Thoracic aorta (tissue), 2 donors: ENCODE data around the gene NFKB2. TPM values are rescaled to one million over a fixed set of nuclear protein-coding genes. Genes with fewer than 3 reads are reported as not detected.

Experiments
- ATAC-seq: fragments of 150-250 bp; one replicate; pipeline ENCODE4 v1.8.0; 2017; ENCODE audit warnings: low read depth; ENCODE audit not compliant: insufficient number of reproducible peaks, low FRiP score
- DNase-seq: peaks from one replicate; pipeline ENCODE4 v3.0.0-alpha.2; 2020; ENCODE audit warnings: low spot score
- H3K27ac ChIP-seq, 2 donors: fragments of 200-600 bp; sonication (generic); 1 replicate in 1 of 2; 2 replicates in 1 of 2; pipeline ENCODE4 v1.5.1; 2016; ENCODE audit warnings: mild to moderate bottlenecking in 2 of 2, moderate library complexity in 2 of 2
- H3K27me3 ChIP-seq: fragments of 200-600 bp; sonication (generic); replicated peaks from 2 replicates; pipeline ENCODE4 v1.6.0; 2016; ENCODE audit warnings: mild to moderate bottlenecking; ENCODE audit not compliant: insufficient read depth
- H3K36me3 ChIP-seq: fragments of 200-600 bp; sonication (generic); one replicate; pipeline ENCODE4 v1.5.1; 2016
- H3K4me1 ChIP-seq, 2 donors: fragments of 200-600 bp; sonication (generic); 1 replicate in 1 of 2; 2 replicates in 1 of 2; pipeline versions ENCODE4 v1.5.1 to v1.6.0; 2016; ENCODE audit warnings: low read depth in 2 of 2, mild to moderate bottlenecking in 1 of 2; ENCODE audit not compliant: control insufficient read depth in 1 of 2
- H3K4me3 ChIP-seq: fragments of 200-600 bp; sonication (generic); 2 replicates; pipeline ENCODE4 v1.5.1; 2016; ENCODE audit warnings: mild to moderate bottlenecking
- H3K9me3 ChIP-seq: fragments of 200-600 bp; sonication (generic); 2 replicates; pipeline ENCODE4 v1.5.1; 2016
- CTCF ChIP-seq: fragments of 200-600 bp; sonication (generic); IDR thresholded peaks from one replicate; pipeline ENCODE4 v1.5.1; 2019; ENCODE audit warnings: antibody characterized with exemption
- total RNA-seq, 2 donors: library from RNA; depleted of rRNA; stranded (reverse); fragments of >200 nt; gene quantifications; one replicate each; pipeline versions ENCODE4 v1.1.0 to v1.2.3, GENCODE V29; 2016

Gene NFKB2
- total RNA-seq, 2 donors from 2014 or later = 26.8 to 40.9 TPM

GRCh38 chr10:102413806-102414561 is 18.5 kb downstream of the NFKB2 start:
- H3K4me1 ChIP-seq = peaks cover 6 to 10% of the 10 kb centered on the region in 2 donors
- H3K9me3 ChIP-seq = no peaks in the 10 kb centered on the region
- H3K27me3 ChIP-seq = peaks cover 15% of the 10 kb centered on the region
- H3K4me3 ChIP-seq = no peak overlapping the region
- H3K27ac ChIP-seq = no peak overlapping the region
- no peak for TF ChIP-seq CTCF
- H3K36me3 ChIP-seq = no peaks in the 10 kb centered on the region
- DNase-seq = no peak
- ATAC-seq = no peak

GRCh38 chr10:102414749-102415148 is 19.2 kb downstream of the NFKB2 start:
- no peak for DNase-seq
- Histone ChIP-seq H3K36me3 (no peaks in the 10 kb centered on the region), H3K27ac (no peak overlapping the region), H3K27me3 (peaks cover 15% of the 10 kb centered on the region), H3K9me3 (no peaks in the 10 kb centered on the region), H3K4me1 (peaks cover 11 to 18% of the 10 kb centered on the region in 2 donors), H3K4me3 (no peak overlapping the region)
- no peak for TF ChIP-seq CTCF
- no peak for ATAC-seq

- ATAC-seq (no peak), DNase-seq (no peak)
- H3K27ac ChIP-seq = no peak overlapping the region
- no peaks in the 10 kb centered on the region for H3K36me3 ChIP-seq
- TF ChIP-seq CTCF = no peak
- H3K9me3 ChIP-seq = no peaks in the 10 kb centered on the region
- H3K27me3 ChIP-seq = peaks cover 8% of the 10 kb centered on the region
- no peak overlapping the region for H3K4me3 ChIP-seq
- H3K4me1 ChIP-seq = peaks cover 10 to 15% of the 10 kb centered on the region in 2 donors
Measured at GRCh38 chr10:102416283-102416682, 20.8 kb downstream of the NFKB2 start.

- no peak overlapping the region for H3K4me3 ChIP-seq
- peaks cover 4% of the 10 kb centered on the region for H3K27me3 ChIP-seq
- TF ChIP-seq CTCF = no peak
- no peaks in the 10 kb centered on the region for H3K9me3 ChIP-seq
- no peak for ATAC-seq
- no peak for DNase-seq
- H3K36me3 ChIP-seq = no peaks in the 10 kb centered on the region
- peaks cover 10 to 15% of the 10 kb centered on the region in 2 donors for H3K4me1 ChIP-seq
- H3K27ac ChIP-seq = no peak overlapping the region
Measured at GRCh38 chr10:102416695-102417094, 21.2 kb downstream of the NFKB2 start.

- TF ChIP-seq CTCF = no peak
Measured at GRCh38 chr10:102418622-102419268, 23.2 kb downstream of the NFKB2 start, which contains the start of gene PSD. Gene PSD, minus strand, starts transcription at chr10:102418785. Its CDS starts 1,747 bp downstream, at chr10:102417038.

More at GRCh38 chr10:102418622-102419268, 23.2 kb downstream of the NFKB2 start, which contains the start of gene PSD:
- Histone ChIP-seq H3K27ac (no peak within 1 kb of the TSS), H3K36me3 (peaks cover 5% of the 10 kb centered on the region), H3K9me3 (no peaks in the 10 kb centered on the region), H3K4me3 (peak within 1 kb of the TSS; percentile 99), H3K27me3 (no peaks in the 10 kb centered on the region), H3K4me1 (peaks cover 21 to 33% of the 10 kb centered on the region in 2 donors)
- ATAC-seq (no peak), DNase-seq (no peak)
